K562 (cell line): ENCODE measurements around the gene TSPAN13. TPM values are rescaled to one million over a fixed set of nuclear protein-coding genes. Genes with fewer than 3 reads are reported as not detected.

Experiments used
- ATAC-seq: fragments of 200-7000 bp; cut with Tn5 transposase; 3 replicates; pipeline ENCODE4 v1.9.1; 2020; ENCODE audit warnings: moderate library complexity
- BruUV-seq: library from RNA; stranded (reverse); fragments of 400-500 nt; replicated peaks from 2 replicates; lab custom pipeline; 2021; lab: Mats Ljungman, UMichigan
- CTCF ChIA-PET: fragments of 300-600 bp; formaldehyde crosslinking; extraction: SDS; loops from one replicate; lab custom pipeline; 2021; ENCODE audit warnings: low intra/inter-chr PET ratio; lab: Yijun Ruan, JAX
- POLR2A ChIA-PET: fragments of 300-600, 350-650 bp; sonication (Branson Sonifier 250); formaldehyde crosslinking; extraction: SDS; loops from one replicate; lab custom pipeline; 2021; ENCODE audit warnings: antibody characterized with exemption, inconsistent platforms; lab: Yijun Ruan, JAX
- DNase-seq, 4 experiments: peaks; one replicate each; pipeline versions ENCODE4 v3.0.0 to v3.0.0-alpha.2; 2011 to 2018; ENCODE audit warnings: low spot score in 3 of 4, mixed read lengths in 3 of 4; ENCODE audit errors: extremely low read depth in 1 of 4
- FAIRE-seq: peaks from 2 replicates; lab custom pipeline; 2011; peaks lifted over from hg19 to GRCh38; lab: Jason Lieb, UNC
- H2AFZ ChIP-seq: 2 replicates; pipeline ENCODE4 v1.6.0; 2011; ENCODE audit warnings: low read depth, low read length, control low read depth, inconsistent platforms
- H3K27ac ChIP-seq: fragments of 200-600 bp; 3 replicates; pipeline ENCODE4 v1.8.0; 2011; ENCODE audit warnings: low read depth, mild to moderate bottlenecking, control low read depth, inconsistent platforms, low read length, moderate library complexity, mixed read lengths; ENCODE audit errors: extremely low read depth
- H3K27me3 ChIP-seq, 2 experiments: fragments of 300-600 bp in 1 of 2; 2 replicates in 1 of 2; 3 replicates in 1 of 2; pipeline versions ENCODE4 v1.6.0 to v1.8.0; 2011; ENCODE audit warnings: inconsistent platforms in 2 of 2, low read length in 2 of 2, mild to moderate bottlenecking in 1 of 2, mixed read lengths in 1 of 2, moderate library complexity in 1 of 2; ENCODE audit not compliant: control insufficient read depth in 2 of 2, insufficient read depth in 2 of 2
- H3K36me3 ChIP-seq: fragments of 300-600 bp; 3 replicates; pipeline ENCODE4 v1.8.0; 2011; ENCODE audit warnings: mild to moderate bottlenecking, low read length, inconsistent platforms; ENCODE audit not compliant: control insufficient read depth, insufficient read depth
- H3K4me1 ChIP-seq, 2 experiments: fragments of 200-600 bp in 1 of 2; replicated peaks in 1 of 2; 2 replicates in 1 of 2; 3 replicates in 1 of 2; pipeline versions ENCODE4 v1.5.1 to v1.8.0; 2011; ENCODE audit warnings: inconsistent platforms in 2 of 2, low read length in 2 of 2, mild to moderate bottlenecking in 1 of 2, mixed read lengths in 1 of 2, moderate library complexity in 1 of 2; ENCODE audit not compliant: control insufficient read depth in 2 of 2, insufficient read depth in 2 of 2
- H3K4me2 ChIP-seq: 2 replicates; pipeline ENCODE4 v1.6.1; 2011; ENCODE audit warnings: low read length, control low read depth, inconsistent platforms, mixed read lengths; ENCODE audit not compliant: insufficient read depth
- H3K4me3 ChIP-seq: fragments of 200-600 bp; sonication (generic), shearing (Covaris generic); 2 replicates; pipeline ENCODE4 v1.5.1; 2016; ENCODE audit warnings: control low read depth, inconsistent platforms
- H3K79me2 ChIP-seq: fragments of 200-600 bp; 3 replicates; pipeline ENCODE4 v1.8.0; 2011; ENCODE audit warnings: low read length, inconsistent platforms; ENCODE audit not compliant: control insufficient read depth, insufficient read depth
- H3K9ac ChIP-seq, 2 experiments: 2 replicates each; pipeline versions ENCODE4 v1.6.0 to v1.6.1; 2011; ENCODE audit warnings: low read depth in 2 of 2, low read length in 2 of 2, control low read depth in 1 of 2, inconsistent platforms in 1 of 2, mild to moderate bottlenecking in 1 of 2, mixed read lengths in 1 of 2; ENCODE audit not compliant: insufficient read depth in 1 of 2
- H3K9me1 ChIP-seq: one replicate; pipeline ENCODE4 v1.6.0; 2011; ENCODE audit warnings: inconsistent platforms, mild to moderate bottlenecking, low read length, moderate library complexity; ENCODE audit not compliant: control insufficient read depth, insufficient read depth
- H3K9me3 ChIP-seq: replicated peaks from 2 replicates; pipeline ENCODE4 v1.5.1; 2011; ENCODE audit warnings: low read depth, low read length, inconsistent platforms; ENCODE audit not compliant: control insufficient read depth, insufficient read depth
- H4K20me1 ChIP-seq: replicated peaks from 2 replicates; pipeline ENCODE4 v1.6.1; 2011; ENCODE audit warnings: low read length, inconsistent platforms, mixed read lengths; ENCODE audit not compliant: control insufficient read depth, insufficient read depth
- ARHGAP35 ChIP-seq: fragments of 450-650 bp; IDR thresholded peaks from 2 replicates; pipeline ENCODE4 v1.6.1; 2018; ENCODE audit not compliant: partially characterized antibody
- CBX3 ChIP-seq, 2 experiments: IDR thresholded peaks; 1 replicate in 1 of 2; 2 replicates in 1 of 2; pipeline ENCODE4 v1.6.1; 2012; ENCODE audit warnings: inconsistent platforms in 2 of 2, low read length in 2 of 2, borderline replicate concordance in 1 of 2, control low read depth in 1 of 2
- EHMT2 ChIP-seq: fragments of 450-650 bp; IDR thresholded peaks from 2 replicates; pipeline ENCODE4 v1.6.1; 2018; ENCODE audit warnings: antibody characterized with exemption
- HEY1 ChIP-seq: fragments of 250-450 bp; sonication (Bioruptor Pico); IDR thresholded peaks from 2 replicates; pipeline ENCODE4 v1.5.0; 2020; ENCODE audit warnings: mild to moderate bottlenecking, moderate library complexity, borderline replicate concordance
- KDM1A ChIP-seq, 2 experiments: fragments of 450-650 bp; IDR thresholded peaks; 2 replicates each; pipeline ENCODE4 v1.6.1; 2016; ENCODE audit warnings: mild to moderate bottlenecking in 2 of 2
- NR1H2 ChIP-seq: sonication (generic); formaldehyde crosslinking; IDR thresholded peaks from 2 replicates; pipeline ENCODE4 v1.4.0; 2020; ENCODE audit warnings: mild to moderate bottlenecking, missing genetic modification reagents
- RAD51 ChIP-seq: fragments of 450-650 bp; IDR thresholded peaks from 2 replicates; pipeline ENCODE4 v1.7.1; 2016; ENCODE audit warnings: low read depth, mild to moderate bottlenecking, borderline replicate concordance
- SAFB2 ChIP-seq: fragments of 200-400 bp; formaldehyde crosslinking; IDR thresholded peaks from 2 replicates; pipeline ENCODE4 v1.6.1; 2018; ENCODE audit warnings: borderline replicate concordance, low read length, low read depth, moderate library complexity; ENCODE audit not compliant: severe bottlenecking
- WHSC1 ChIP-seq: IDR thresholded peaks from one replicate; pipeline ENCODE4 v1.6.1; 2012; ENCODE audit warnings: low read length, control low read depth, inconsistent platforms
- WGBS: fragments of 100-300 bp; shearing (Covaris generic); methylation state at CpG from one replicate; pipeline ENCODE4 v1.1.6; 2016; ENCODE audit warnings: low coverage, mixed read lengths; ENCODE audit not compliant: insufficient coverage; ENCODE audit errors: missing lambda C conversion rate; 5-methylcytosine and 5-hydroxymethylcytosine counted together
- in situ Hi-C: fragments of 300-500 bp; cut with MboI; formaldehyde crosslinking; loops from 4 replicates; pipeline ENCODE4 v1.15.0; 2018; ENCODE audit warnings: inconsistent platforms, mixed read lengths
- intact Hi-C: fragments of 100-400 bp; cut with micrococcal nuclease; formaldehyde crosslinking; loops from 2 replicates; pipeline ENCODE4 v1.14.2; 2022
- polyA plus RNA-seq, 8 experiments: library from polyadenylated mRNA; depleted of rRNA in 4 of 8; stranded (reverse) in 5 of 8; unstranded in 3 of 8; fragments of >200 nt; fragmentation: Nextera tagmentation in 2 of 8; fragmentation: Illumina TruSeq in 1 of 8; extraction: Ambion mirVana in 2 of 8; extraction: Trizol in 1 of 8; gene quantifications; 2 replicates each; pipeline versions ENCODE4 v1.2.1 to v1.2.3, GENCODE V29; 2011 to 2014; ENCODE audit warnings: inconsistent platforms in 1 of 8, missing spikeins in 1 of 8
- total RNA-seq, 7 experiments: library from RNA; depleted of rRNA in 6 of 7; stranded (reverse); fragments of >200 nt in 6 of 7; fragmentation: Illumina TruSeq in 2 of 7; extraction: Trizol in 2 of 7; gene quantifications; 2 replicates each; pipeline versions ENCODE4 v1.2.1 to v1.2.3, GENCODE V29; 2011 to 2021; ENCODE audit warnings: low replicate concordance in 1 of 7

Gene TSPAN13
- total and polyA plus RNA-seq, 9 of the 15 experiments (the other 6 are each of a cell fraction or from before 2014, with no cell fraction given), result 7.8 to 46.3 (median 20.0) TPM

- Histone ChIP-seq H3K9me1 (no peaks in the 10 kb centered on the region), H4K20me1 (no peaks in the 10 kb centered on the region), H3K4me2 (no peak overlapping the region), H3K27me3 (no peaks in the 10 kb centered on the region), H3K27ac (no peak overlapping the region)
- no peak for DNase-seq
- intact Hi-C loops (no loop called here), in situ Hi-C loops (no loop called here)
- TF ChIP-seq EHMT2, result no peak
- TF ChIP-seq WHSC1, result no peak
- no peak for TF ChIP-seq ARHGAP35
- TF ChIP-seq CBX3 (IDR thresholded peaks at IDR 0.05; ENCODE audit: borderline replicate concordance in 1 of 2, low read length in 2 of 2), result no peak
- TF ChIP-seq RAD51, result no peak
- no peak for TF ChIP-seq NR1H2 (CRISPR knock-in tag)
- TF ChIP-seq HEY1, result no peak
- TF ChIP-seq SAFB2, result no peak
- TF ChIP-seq KDM1A (IDR thresholded peaks at IDR 0.05), result peak in 1 of 2 experiments; percentile 6; a peak in 1 of 4 replicates
- TF ChIP-seq, all 486 proteins: peak for 1
- Histone ChIP-seq H3K4me1 (no peaks in the 10 kb centered on the region), H3K36me3 (no peaks in the 10 kb centered on the region), H3K4me3 (no peak overlapping the region), H3K9me3 (no peaks in the 10 kb centered on the region), H3K79me2 (no peaks in the 10 kb centered on the region), H2AFZ (no peak overlapping the region), H3K9ac (no peak overlapping the region)
- ChIA-PET POLR2A (no interaction called here), CTCF (no interaction called here)
- BruUV-seq, result no TSS peak
- ATAC-seq (no peak), FAIRE-seq (no peak)
- 0% methylated on average over 1 of the region's 1 CpG for WGBS
Observed at GRCh38 chr7:16791071-16791470, 37.5 kb downstream of the TSPAN13 start.
